HepG2 (cell line): ENCODE results near the gene MBTPS1. TPM values are rescaled to one million over a fixed set of nuclear protein-coding genes. Genes with fewer than 3 reads are reported as not detected.

Experiments used
- ATAC-seq: fragments of 200-7000 bp; cut with Tn5 transposase; 3 replicates; pipeline ENCODE4 v1.9.1; 2020; ENCODE audit warnings: mild to moderate bottlenecking, moderate library complexity
- BruUV-seq: library from RNA; stranded (reverse); fragments of 400-500 nt; replicated peaks from 2 replicates; lab custom pipeline; 2021; lab: Mats Ljungman, UMichigan
- CTCF ChIA-PET: fragments of 300-600 bp; formaldehyde crosslinking; extraction: SDS; loops from one replicate; lab custom pipeline; 2021; ENCODE audit warnings: low total read pairs, inconsistent platforms, low intra/inter-chr PET ratio; lab: Yijun Ruan, JAX
- POLR2A ChIA-PET: fragments of 350-600 bp; sonication (Branson Sonifier 250); formaldehyde crosslinking; loops from one replicate; lab custom pipeline; 2020; ENCODE audit warnings: antibody characterized with exemption, inconsistent platforms; lab: Yijun Ruan, JAX
- DNase-seq: peaks from one replicate; pipeline ENCODE4 v3.0.0-alpha.2; 2015; ENCODE audit warnings: low spot score
- FAIRE-seq: peaks from 3 replicates; lab custom pipeline; 2011; peaks lifted over from hg19 to GRCh38; lab: Jason Lieb, UNC
- H2AFZ ChIP-seq: one replicate; pipeline ENCODE4 v1.6.1; 2011; ENCODE audit warnings: low read length, inconsistent platforms
- H3K27ac ChIP-seq: fragments of 300-600 bp; 3 replicates; pipeline ENCODE4 v1.8.0; 2011; ENCODE audit warnings: mixed run types, mild to moderate bottlenecking, mixed read lengths, low read length, inconsistent platforms; ENCODE audit not compliant: insufficient read depth; ENCODE audit errors: extremely low read length
- H3K27me3 ChIP-seq, 2 experiments: fragments of 200-600 bp in 1 of 2; 2 replicates in 1 of 2; 3 replicates in 1 of 2; pipeline versions ENCODE4 v1.6.0 to v1.8.0; 2011; ENCODE audit warnings: low read length in 2 of 2, mild to moderate bottlenecking in 2 of 2, moderate library complexity in 2 of 2, inconsistent platforms in 1 of 2; ENCODE audit not compliant: insufficient read depth in 2 of 2, control insufficient read depth in 1 of 2
- H3K36me3 ChIP-seq, 2 experiments: fragments of 200-600 bp in 1 of 2; replicated peaks in 1 of 2; 2 replicates in 1 of 2; 3 replicates in 1 of 2; pipeline versions ENCODE4 v1.5.1 to v1.8.0; 2011; ENCODE audit warnings: low read length in 2 of 2, inconsistent platforms in 1 of 2; ENCODE audit not compliant: insufficient read depth in 2 of 2, control insufficient read depth in 1 of 2
- H3K4me1 ChIP-seq: 2 replicates; pipeline ENCODE4 v1.5.1; 2012; ENCODE audit warnings: low read length, inconsistent platforms; ENCODE audit not compliant: insufficient read depth
- H3K4me2 ChIP-seq: 2 replicates; pipeline ENCODE4 v1.6.0; 2011; ENCODE audit warnings: low read depth, low read length, inconsistent platforms
- H3K4me3 ChIP-seq, 3 experiments: fragments of 200-600 bp in 1 of 3; sonication (generic), shearing (Covaris generic) in 1 of 3; replicated peaks in 1 of 3; 2 replicates each; pipeline ENCODE4 v1.5.1; 2011 to 2016; ENCODE audit warnings: low read length in 3 of 3, inconsistent platforms in 2 of 3, low read depth in 2 of 3, mild to moderate bottlenecking in 2 of 3, control low read depth in 1 of 3, mixed read lengths in 1 of 3; ENCODE audit not compliant: insufficient read depth in 1 of 3
- H3K79me2 ChIP-seq: one replicate; pipeline ENCODE4 v1.6.1; 2011; ENCODE audit warnings: low read length, inconsistent platforms; ENCODE audit not compliant: insufficient read depth
- H3K9ac ChIP-seq: 2 replicates; pipeline ENCODE4 v1.6.0; 2011; ENCODE audit warnings: mild to moderate bottlenecking, low read depth, low read length, inconsistent platforms; ENCODE audit not compliant: insufficient read depth
- H3K9me3 ChIP-seq: 2 replicates; pipeline ENCODE4 v1.5.1; 2012; ENCODE audit warnings: mild to moderate bottlenecking, low read length
- H4K20me1 ChIP-seq: 2 replicates; pipeline ENCODE4 v1.6.0; 2011; ENCODE audit warnings: inconsistent platforms, mild to moderate bottlenecking, low read length, moderate library complexity; ENCODE audit not compliant: insufficient read depth
- AGO2 ChIP-seq: fragments of 200-400 bp; formaldehyde crosslinking; optimal IDR thresholded peaks from 2 replicates; pipeline ENCODE3; 2017; ENCODE audit warnings: mild to moderate bottlenecking, low read depth, low read length, moderate library complexity
- HES4 ChIP-seq: sonication (generic); formaldehyde crosslinking; IDR thresholded peaks from 2 replicates; pipeline ENCODE4 v1.9.0; 2021; ENCODE audit warnings: mild to moderate bottlenecking, missing genetic modification reagents, borderline replicate concordance
- WGBS: methylation state at CpG from one replicate; pipeline ENCODE4 v1.1.6; 2017; ENCODE audit warnings: low lambda C conversion rate; 5-methylcytosine and 5-hydroxymethylcytosine counted together
- in situ Hi-C: cut with HindIII; loops from 2 replicates; pipeline ENCODE4 v1.10.0; 2017; ENCODE audit warnings: low pct_unique_long_range_greater_than_20kb; ENCODE audit not compliant: extremely low pct_ligation_motif_present
- intact Hi-C: fragments of 100-400 bp; cut with micrococcal nuclease; formaldehyde crosslinking; loops from one replicate; pipeline ENCODE4 v1.10.0; 2022; ENCODE audit not compliant: unreplicated experiment
- polyA plus RNA-seq, 8 experiments: library from polyadenylated mRNA; depleted of rRNA in 3 of 8; stranded (reverse) in 7 of 8; unstranded in 1 of 8; fragments of >200 nt; fragmentation: Illumina TruSeq in 4 of 8; extraction: Trizol in 4 of 8; gene quantifications; 2 replicates each; pipeline versions ENCODE4 v1.2.1 to v1.2.3, GENCODE V29; 2011 to 2016; ENCODE audit warnings: low read depth in 4 of 8, missing spikeins in 1 of 8, mixed read lengths in 1 of 8; ENCODE audit not compliant: insufficient read depth in 1 of 8
- total RNA-seq, 5 experiments: library from RNA; depleted of rRNA; stranded (reverse); fragments of >200 nt; fragmentation: Illumina TruSeq; extraction: Trizol; gene quantifications; 2 replicates each; pipeline ENCODE4 v1.2.3, GENCODE V29; 2016; ENCODE audit warnings: low read depth in 1 of 5
- TF ChIP-seq, protein P1 (sequence below), 2 experiments: sonication (generic) in 1 of 2; formaldehyde crosslinking in 1 of 2; IDR thresholded peaks; 2 replicates each; pipeline versions ENCODE4 v1.4.0 to v1.6.1; 2016 to 2020; ENCODE audit warnings: borderline replicate concordance in 1 of 2, low read depth in 1 of 2, mild to moderate bottlenecking in 1 of 2, missing genetic modification reagents in 1 of 2
- TF ChIP-seq, protein P2 (sequence below): fragments of 450-650 bp; IDR thresholded peaks from 2 replicates; pipeline ENCODE4 v1.6.1; 2016

MBTPS1 gene
- total and polyA plus RNA-seq, 2 of the 13 experiments (the other 11 are each of a cell fraction or from before 2014, with no cell fraction given), result 56.7 to 91.3 TPM

DNA sequence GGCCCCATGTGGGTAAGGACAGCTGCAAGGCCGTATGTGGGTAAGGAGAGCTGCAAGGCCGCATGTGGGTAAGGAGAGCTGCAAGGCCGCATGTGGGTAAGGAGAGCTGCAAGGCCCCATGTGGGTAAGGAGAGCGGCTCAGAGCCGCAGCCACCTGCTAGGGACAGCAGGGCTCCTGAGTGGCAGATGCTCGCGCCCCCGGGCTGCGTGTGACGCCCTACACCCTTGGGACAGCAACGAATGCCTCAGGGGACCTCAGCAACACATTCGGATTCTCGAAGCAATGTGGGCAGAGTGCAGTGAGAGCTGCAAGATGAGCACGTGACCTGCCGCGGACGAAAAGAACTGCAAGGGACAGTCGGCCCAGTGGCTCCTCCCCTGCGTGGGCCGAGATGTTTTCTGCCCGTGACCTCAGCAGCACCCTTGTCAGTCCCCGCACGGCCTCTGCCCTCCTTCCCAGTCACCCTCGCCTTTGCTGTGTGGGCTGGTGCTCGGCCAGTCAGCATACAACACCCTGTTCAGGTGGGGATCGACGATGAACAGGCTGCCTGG lies 64.6 kb downstream of the MBTPS1 start:
- H3K27ac ChIP-seq, result no peak overlapping the region
- peaks cover 32 to 44% of the 10 kb centered on the region in 2 experiments for H3K36me3 ChIP-seq
- no peaks in the 10 kb centered on the region for H3K9me3 ChIP-seq
- no peak overlapping the region for H3K4me2 ChIP-seq
- no peak for DNase-seq
- no peak overlapping the region for H3K4me3 ChIP-seq
- ChIA-PET CTCF (no interaction called here), POLR2A (no interaction called here)
- H4K20me1 ChIP-seq, result no peaks in the 10 kb centered on the region; the same call in 1 of the 2 replicates
- no TSS peak for BruUV-seq
- H3K27me3 ChIP-seq, result no peaks in the 10 kb centered on the region
- no peaks in the 10 kb centered on the region for H3K79me2 ChIP-seq
- WGBS, result 93% methylated on average over 27 of the region's 27 CpGs
- TF ChIP-seq AGO2, result peak; percentile 52
- TF ChIP-seq, protein P1, sequence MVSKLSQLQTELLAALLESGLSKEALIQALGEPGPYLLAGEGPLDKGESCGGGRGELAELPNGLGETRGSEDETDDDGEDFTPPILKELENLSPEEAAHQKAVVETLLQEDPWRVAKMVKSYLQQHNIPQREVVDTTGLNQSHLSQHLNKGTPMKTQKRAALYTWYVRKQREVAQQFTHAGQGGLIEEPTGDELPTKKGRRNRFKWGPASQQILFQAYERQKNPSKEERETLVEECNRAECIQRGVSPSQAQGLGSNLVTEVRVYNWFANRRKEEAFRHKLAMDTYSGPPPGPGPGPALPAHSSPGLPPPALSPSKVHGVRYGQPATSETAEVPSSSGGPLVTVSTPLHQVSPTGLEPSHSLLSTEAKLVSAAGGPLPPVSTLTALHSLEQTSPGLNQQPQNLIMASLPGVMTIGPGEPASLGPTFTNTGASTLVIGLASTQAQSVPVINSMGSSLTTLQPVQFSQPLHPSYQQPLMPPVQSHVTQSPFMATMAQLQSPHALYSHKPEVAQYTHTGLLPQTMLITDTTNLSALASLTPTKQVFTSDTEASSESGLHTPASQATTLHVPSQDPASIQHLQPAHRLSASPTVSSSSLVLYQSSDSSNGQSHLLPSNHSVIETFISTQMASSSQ (IDR thresholded peaks at IDR 0.05; ENCODE audit: low read depth), result no peak
- TF ChIP-seq, protein P1 (CRISPR knock-in tag; IDR thresholded peaks at IDR 0.05; ENCODE audit: borderline replicate concordance), result no peak
- ATAC-seq, result no peak
- intact Hi-C loops (no loop called here), in situ Hi-C loops (no loop called here)
- no peak overlapping the region for H3K9ac ChIP-seq
- no peak for FAIRE-seq
- peaks cover 15% of the 10 kb centered on the region for H3K4me1 ChIP-seq
- no peak overlapping the region for H2AFZ ChIP-seq

DNA sequence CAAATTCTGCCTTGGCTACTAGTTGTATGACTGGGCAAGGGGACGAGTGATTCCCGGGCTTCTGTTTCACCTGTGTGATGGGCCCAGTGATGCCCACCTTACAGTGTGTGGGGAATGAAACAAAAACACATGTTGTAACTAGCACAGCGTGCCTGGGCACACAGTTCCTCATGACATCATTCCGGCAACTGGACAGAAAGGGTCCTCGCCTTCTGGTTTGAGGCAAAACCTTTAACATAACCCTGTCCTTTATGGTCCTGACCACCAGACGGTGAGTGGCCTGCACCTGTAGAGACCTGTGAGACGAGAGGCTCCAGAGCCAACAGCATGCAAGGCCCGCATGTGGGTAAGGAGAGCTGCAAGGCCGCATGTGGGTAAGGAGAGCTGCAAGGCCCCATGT lies 66.4 kb downstream of the MBTPS1 start:
- H2AFZ ChIP-seq, result no peak overlapping the region
- intact Hi-C loops, result no loop called here
- TF ChIP-seq, protein P2, sequence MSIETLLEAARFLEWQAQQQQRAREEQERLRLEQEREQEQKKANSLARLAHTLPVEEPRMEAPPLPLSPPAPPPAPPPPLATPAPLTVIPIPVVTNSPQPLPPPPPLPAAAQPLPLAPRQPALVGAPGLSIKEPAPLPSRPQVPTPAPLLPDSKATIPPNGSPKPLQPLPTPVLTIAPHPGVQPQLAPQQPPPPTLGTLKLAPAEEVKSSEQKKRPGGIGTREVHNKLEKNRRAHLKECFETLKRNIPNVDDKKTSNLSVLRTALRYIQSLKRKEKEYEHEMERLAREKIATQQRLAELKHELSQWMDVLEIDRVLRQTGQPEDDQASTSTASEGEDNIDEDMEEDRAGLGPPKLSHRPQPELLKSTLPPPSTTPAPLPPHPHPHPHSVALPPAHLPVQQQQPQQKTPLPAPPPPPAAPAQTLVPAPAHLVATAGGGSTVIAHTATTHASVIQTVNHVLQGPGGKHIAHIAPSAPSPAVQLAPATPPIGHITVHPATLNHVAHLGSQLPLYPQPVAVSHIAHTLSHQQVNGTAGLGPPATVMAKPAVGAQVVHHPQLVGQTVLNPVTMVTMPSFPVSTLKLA, result 0 out of 2 replicates have a peak, but pooled peaks have one; percentile 11
- no peak for TF ChIP-seq HES4 (CRISPR knock-in tag)
- TF ChIP-seq, all 625 proteins: peak for 1
- no TSS peak for BruUV-seq
- Histone ChIP-seq H3K4me3 (no peak overlapping the region), H3K27me3 (no peaks in the 10 kb centered on the region), H3K79me2 (no peaks in the 10 kb centered on the region), H3K9ac (no peak overlapping the region), H3K27ac (no peak overlapping the region), H3K4me2 (no peak overlapping the region), H3K4me1 (peaks cover 15% of the 10 kb centered on the region), H3K9me3 (no peaks in the 10 kb centered on the region), H3K36me3 (peaks cover 23 to 25% of the 10 kb centered on the region in 2 experiments), H4K20me1 (no peaks in the 10 kb centered on the region; the same call in 1 of the 2 replicates)
- no peak for FAIRE-seq
- DNase-seq, result no peak
- 92% methylated on average over 9 of the region's 9 CpGs for WGBS
- ChIA-PET CTCF (no interaction called here), POLR2A (no interaction called here)
- ATAC-seq, result no peak
- in situ Hi-C loops, result no loop called here
